ENCODE results near the gene PARP1. TPM values are rescaled to one million over a fixed set of nuclear protein-coding genes. Genes with fewer than 3 reads are reported as not detected.

The PARP1 gene
- total RNA-seq, 1 donor from 2014 or later: 86.3 TPM

- Mint-ChIP-seq H3K9me3 (ENCODE audit: unreplicated experiment) (no peaks in the 10 kb centered on the region), H3K27me3 (ENCODE audit: unreplicated experiment) (no peaks in the 10 kb centered on the region), H3K27ac (ENCODE audit: unreplicated experiment) (peak overlapping the region; percentile 52), H3K4me3 (ENCODE audit: unreplicated experiment) (peak overlapping the region; percentile 7), H3K36me3 (ENCODE audit: unreplicated experiment) (peaks cover 28% of the 10 kb centered on the region), H3K4me1 (ENCODE audit: unreplicated experiment) (peaks cover 54% of the 10 kb centered on the region)
- DNase-seq (ENCODE audit: extremely low spot score, unreplicated experiment): no peak
- TF ChIP-seq CTCF (IDR thresholded peaks at IDR 0.05): peak; percentile 44
Observed at GRCh38 chr1:226403201-226404034, 4.5 kb downstream of the PARP1 start.

GRCh38 chr1:226402739-226403165 lies 5.1 kb downstream of the PARP1 start:
- Mint-ChIP-seq H3K9me3 (ENCODE audit: unreplicated experiment) (no peaks in the 10 kb centered on the region), H3K36me3 (ENCODE audit: unreplicated experiment) (peaks cover 34% of the 10 kb centered on the region), H3K27ac (ENCODE audit: unreplicated experiment) (no peak overlapping the region), H3K4me1 (ENCODE audit: unreplicated experiment) (peaks cover 58% of the 10 kb centered on the region), H3K4me3 (ENCODE audit: unreplicated experiment) (no peak overlapping the region), H3K27me3 (ENCODE audit: unreplicated experiment) (no peaks in the 10 kb centered on the region)
- no peak for DNase-seq (ENCODE audit: extremely low spot score, unreplicated experiment)
- no peak for TF ChIP-seq CTCF (IDR thresholded peaks at IDR 0.05)

GRCh38 chr1:226401355-226402303 lies 6.3 kb downstream of the PARP1 start:
- no peak for TF ChIP-seq CTCF (IDR thresholded peaks at IDR 0.05)
- Mint-ChIP-seq H3K36me3 (ENCODE audit: unreplicated experiment) (peaks cover 40% of the 10 kb centered on the region), H3K27ac (ENCODE audit: unreplicated experiment) (no peak overlapping the region), H3K4me1 (ENCODE audit: unreplicated experiment) (peaks cover 55% of the 10 kb centered on the region), H3K4me3 (ENCODE audit: unreplicated experiment) (no peak overlapping the region), H3K9me3 (ENCODE audit: unreplicated experiment) (no peaks in the 10 kb centered on the region), H3K27me3 (ENCODE audit: unreplicated experiment) (no peaks in the 10 kb centered on the region)
- DNase-seq (ENCODE audit: extremely low spot score, unreplicated experiment): no peak

GRCh38 chr1:226400519-226401354 lies 7.2 kb downstream of the PARP1 start:
- Mint-ChIP-seq H3K4me1 (ENCODE audit: unreplicated experiment) (peaks cover 46% of the 10 kb centered on the region), H3K27ac (ENCODE audit: unreplicated experiment) (no peak overlapping the region), H3K4me3 (ENCODE audit: unreplicated experiment) (no peak overlapping the region), H3K36me3 (ENCODE audit: unreplicated experiment) (peaks cover 40% of the 10 kb centered on the region), H3K27me3 (ENCODE audit: unreplicated experiment) (no peaks in the 10 kb centered on the region), H3K9me3 (ENCODE audit: unreplicated experiment) (no peaks in the 10 kb centered on the region)
- TF ChIP-seq CTCF (IDR thresholded peaks at IDR 0.05): no peak
- DNase-seq (ENCODE audit: extremely low spot score, unreplicated experiment): no peak
